ENCODE data around the gene ATF3.

ATF3 gene

DNA sequence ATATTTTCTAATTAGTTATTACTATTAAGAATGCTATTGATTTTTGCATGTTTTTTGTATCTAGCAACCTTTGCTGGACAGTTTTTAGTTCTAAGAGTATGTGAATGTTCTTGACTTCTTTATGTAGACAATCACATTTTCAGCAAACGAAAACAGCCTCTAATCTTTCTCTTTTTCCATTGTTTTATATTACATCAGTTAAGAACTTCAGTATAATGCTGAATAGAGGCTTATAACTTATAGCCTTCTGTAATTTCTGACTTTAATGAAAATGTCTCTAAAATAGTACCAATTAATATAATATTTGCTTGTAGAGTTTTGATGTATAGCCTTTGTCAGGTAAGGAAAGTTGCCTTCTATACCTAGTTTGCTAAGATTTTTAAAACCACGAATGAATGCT is 33.2 kb upstream of the ATF3 start:
- DNase-seq (ENCODE audit: extremely low spot score): no peak
- ChIA-PET POLR2A (no interaction called here), CTCF (interaction anchor here (1.6 kb wide), 1 partner anchor 14 kb away, joined by 4 read pairs; no protein-coding TSS in a partner anchor)
- TF ChIP-seq, protein P1, sequence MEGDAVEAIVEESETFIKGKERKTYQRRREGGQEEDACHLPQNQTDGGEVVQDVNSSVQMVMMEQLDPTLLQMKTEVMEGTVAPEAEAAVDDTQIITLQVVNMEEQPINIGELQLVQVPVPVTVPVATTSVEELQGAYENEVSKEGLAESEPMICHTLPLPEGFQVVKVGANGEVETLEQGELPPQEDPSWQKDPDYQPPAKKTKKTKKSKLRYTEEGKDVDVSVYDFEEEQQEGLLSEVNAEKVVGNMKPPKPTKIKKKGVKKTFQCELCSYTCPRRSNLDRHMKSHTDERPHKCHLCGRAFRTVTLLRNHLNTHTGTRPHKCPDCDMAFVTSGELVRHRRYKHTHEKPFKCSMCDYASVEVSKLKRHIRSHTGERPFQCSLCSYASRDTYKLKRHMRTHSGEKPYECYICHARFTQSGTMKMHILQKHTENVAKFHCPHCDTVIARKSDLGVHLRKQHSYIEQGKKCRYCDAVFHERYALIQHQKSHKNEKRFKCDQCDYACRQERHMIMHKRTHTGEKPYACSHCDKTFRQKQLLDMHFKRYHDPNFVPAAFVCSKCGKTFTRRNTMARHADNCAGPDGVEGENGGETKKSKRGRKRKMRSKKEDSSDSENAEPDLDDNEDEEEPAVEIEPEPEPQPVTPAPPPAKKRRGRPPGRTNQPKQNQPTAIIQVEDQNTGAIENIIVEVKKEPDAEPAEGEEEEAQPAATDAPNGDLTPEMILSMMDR (IDR thresholded peaks at IDR 0.05; ENCODE audit: control extremely low read depth, extremely low read depth, low read depth, missing control alignments): no peak

DNA sequence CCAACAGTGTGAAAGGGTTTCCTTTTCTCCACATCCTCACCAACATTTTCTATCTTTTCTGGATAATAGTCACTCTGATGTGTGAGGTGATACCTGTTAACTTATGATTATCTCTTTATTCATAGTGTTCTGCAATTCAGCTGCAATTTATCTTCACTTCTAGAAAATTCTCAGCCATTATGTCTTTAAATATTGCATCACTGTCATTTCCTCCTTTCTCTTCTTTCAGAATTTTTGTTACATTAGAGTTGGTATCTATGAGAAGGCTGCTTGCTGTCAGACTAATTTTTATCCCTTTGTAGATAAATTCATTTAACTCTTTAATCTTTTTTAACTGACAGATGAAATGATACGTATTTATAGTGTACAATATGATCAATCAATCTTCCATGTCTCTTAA is 30.5 kb upstream of the ATF3 start:
- ChIA-PET POLR2A (no interaction called here), CTCF (interaction anchor here (1.2 to 1.4 kb wide), 2 partner anchors 11 to 101 kb away, joined by 3 read pairs; no protein-coding TSS in a partner anchor)
- DNase-seq (ENCODE audit: extremely low spot score): no peak
- TF ChIP-seq, protein P1 (IDR thresholded peaks at IDR 0.05; ENCODE audit: control extremely low read depth, extremely low read depth, low read depth, missing control alignments): no peak

DNA sequence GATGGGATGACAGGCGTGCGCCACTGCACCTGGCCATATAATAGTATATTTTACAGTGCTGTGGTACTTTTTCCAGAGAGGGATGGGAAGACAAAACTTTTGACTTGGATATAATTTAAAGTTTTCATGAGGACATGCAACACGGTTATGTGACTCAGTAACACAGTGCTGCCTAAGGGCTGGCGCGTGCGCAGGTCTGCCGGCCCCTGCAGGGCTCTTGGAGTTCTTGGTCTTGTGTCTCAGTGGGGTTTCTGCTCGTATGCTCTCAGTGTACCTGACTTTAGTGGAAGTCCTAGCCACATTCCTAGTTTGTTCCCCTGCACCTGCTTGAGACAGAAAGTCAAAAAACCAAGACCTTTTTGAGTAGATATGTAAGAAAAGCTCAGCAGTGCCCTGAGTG is 27.5 kb upstream of the ATF3 start:
- TF ChIP-seq, protein P1 (IDR thresholded peaks at IDR 0.05; ENCODE audit: control extremely low read depth, extremely low read depth, low read depth, missing control alignments): no peak
- ChIA-PET CTCF (interaction anchor here (0.9 to 2.8 kb wide), 3 partner anchors 14 to 546 kb away, joined by 3 to 7 read pairs (median 3); partner anchors contain the start of genes DTL and INTS7), POLR2A (no interaction called here)
- no peak for DNase-seq (ENCODE audit: extremely low spot score)

DNA sequence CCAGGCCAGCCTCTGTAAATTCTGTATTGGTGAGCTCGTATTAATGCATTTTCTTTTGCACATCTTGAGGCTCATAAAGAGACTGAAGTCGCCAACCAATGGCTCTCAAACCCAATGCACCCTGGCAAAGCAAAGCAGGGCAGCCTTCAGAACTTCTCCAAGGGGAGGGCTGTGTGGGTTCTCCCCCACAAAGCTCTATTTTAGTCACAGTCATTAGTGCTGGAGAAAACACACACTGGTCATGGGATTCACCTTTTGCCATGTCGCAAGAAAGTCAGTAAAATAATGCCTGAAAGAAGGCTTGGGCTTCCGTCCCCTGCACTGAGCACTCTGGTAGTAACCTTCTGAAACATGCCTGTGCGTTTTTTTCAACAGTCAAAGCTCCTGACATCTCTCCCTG is 26.3 kb upstream of the ATF3 start:
- CTCF ChIA-PET: interaction anchor here (1.1 to 2.8 kb wide), 5 partner anchors 8 to 32 kb away, joined by 3 to 7 read pairs (median 4); no protein-coding TSS in a partner anchor
- TF ChIP-seq, protein P1 (IDR thresholded peaks at IDR 0.05; ENCODE audit: control extremely low read depth, extremely low read depth, low read depth, missing control alignments): no peak
- no peak for DNase-seq (ENCODE audit: extremely low spot score)
- POLR2A ChIA-PET: interaction anchor here (0.5 to 1.1 kb wide), 2 partner anchors 26 to 423 kb away, joined by 3 to 4 read pairs; partner anchors contain the start of gene ATF3

DNA sequence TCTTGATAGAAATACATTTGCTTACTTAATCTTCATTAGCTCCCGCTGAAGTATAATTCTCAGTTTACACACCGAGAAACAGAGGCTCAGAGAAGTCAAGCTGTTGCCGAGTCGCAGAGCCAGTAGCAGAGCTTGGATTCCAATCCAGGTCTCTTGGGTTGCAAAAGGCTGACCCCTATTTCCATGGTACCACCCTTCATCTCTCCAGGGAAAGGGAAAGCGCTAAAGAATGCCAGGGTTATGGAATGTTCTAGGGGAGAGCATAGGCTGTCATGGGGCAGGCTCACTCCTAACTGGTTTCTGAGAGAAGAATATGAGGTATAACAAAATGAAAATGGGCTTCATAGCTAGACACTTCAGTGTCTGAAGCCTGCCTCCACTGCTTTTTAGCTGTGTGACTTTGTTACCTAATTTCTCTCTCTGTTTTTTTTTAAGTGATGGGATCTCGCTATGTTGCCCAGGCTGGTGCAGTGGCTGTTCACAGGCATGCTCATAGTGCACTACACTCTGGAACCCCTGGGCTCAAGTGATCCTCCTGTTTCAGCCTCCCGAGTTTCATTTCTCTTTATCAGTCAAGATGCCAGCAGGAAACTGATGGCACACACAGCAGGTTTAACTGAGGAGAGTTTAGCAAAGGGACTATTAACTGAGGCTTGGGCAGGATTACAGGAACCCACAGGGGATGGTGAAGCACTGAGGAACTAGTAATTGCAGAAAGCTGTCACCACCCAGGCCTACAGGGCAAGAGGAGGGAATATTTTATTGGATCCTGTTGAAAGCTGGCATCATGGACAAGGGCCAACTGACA is 25.5 kb upstream of the ATF3 start:
- ChIA-PET POLR2A (interaction anchor here (1.1 kb wide), 1 partner anchor 25 kb away, joined by 3 read pairs; the partner anchor contains the start of gene ATF3), CTCF (interaction anchor here (1.1 to 2.8 kb wide), 8 partner anchors 9 to 82 kb away, joined by 3 to 7 read pairs (median 5); no protein-coding TSS in a partner anchor)
- TF ChIP-seq, protein P1 (IDR thresholded peaks at IDR 0.05; ENCODE audit: control extremely low read depth, extremely low read depth, low read depth, missing control alignments): no peak
- no peak for DNase-seq (ENCODE audit: extremely low spot score)

DNA sequence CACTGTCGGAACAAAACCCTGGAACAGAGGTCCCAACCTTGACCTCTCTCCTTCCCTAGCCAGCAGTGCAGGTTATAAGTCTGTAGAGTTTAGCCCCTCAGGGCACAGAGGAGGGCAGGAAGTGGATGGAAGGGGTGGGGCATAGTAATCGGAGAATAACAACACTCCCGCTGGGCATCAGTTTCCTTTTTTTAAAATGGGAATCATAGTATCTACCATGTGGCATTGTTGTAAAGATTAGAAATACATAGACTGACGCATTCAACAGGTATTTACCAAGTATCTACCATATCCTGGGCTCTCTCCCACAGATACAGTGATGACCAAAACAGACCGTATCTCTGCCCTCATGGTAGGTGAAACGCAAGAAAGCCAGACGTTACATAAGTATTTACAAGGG is 24.9 kb upstream of the ATF3 start:
- TF ChIP-seq, protein P1 (IDR thresholded peaks at IDR 0.05; ENCODE audit: control extremely low read depth, extremely low read depth, low read depth, missing control alignments): no peak
- DNase-seq (ENCODE audit: extremely low spot score): no peak
- ChIA-PET POLR2A (interaction anchor here (1.1 to 2.1 kb wide), 2 partner anchors 25 kb away, joined by 3 to 8 read pairs; partner anchors contain the start of gene ATF3), CTCF (interaction anchor here (1.0 to 2.8 kb wide), 7 partner anchors 11 to 82 kb away, joined by 3 to 7 read pairs (median 6); no protein-coding TSS in a partner anchor)

Measured in GM10248 (cell line).